ENCODE results near the gene THEM4. TPM values are rescaled to one million over a fixed set of nuclear protein-coding genes. Genes with fewer than 3 reads are reported as not detected.
A peak's percentile ranks its signal among the peaks of the same experiment; 100 is the strongest.

The THEM4 gene
- total and polyA plus RNA-seq, 7 donors = 4.9 to 21.9 (median 16.1) TPM

- no peaks in the 10 kb centered on the region for H3K27me3 ChIP-seq
- H3K9me3 ChIP-seq = no peaks in the 10 kb centered on the region
- H3K4me1 ChIP-seq = peaks cover 0 to 44% (median 29%) of the 10 kb centered on the region in 4 donors
- DNase-seq = no peak
- intact Hi-C loops (cut with DNase I) = no loop called here
- no peaks in the 10 kb centered on the region for H3K36me3 ChIP-seq
- TF ChIP-seq CTCF (IDR thresholded peaks at IDR 0.05) = no peak
- no peak overlapping the region for H3K4me3 ChIP-seq
- WGBS, 2 donors = 51 to 73% methylated on average over 1 of the region's 1 CpG
- peak overlapping the region in 3 of 4 donors; percentile 41 to 68 (median 64) for H3K27ac ChIP-seq
Observed at GRCh38 chr1:151940541-151940940, 31.2 kb upstream of the THEM4 start.

- Histone ChIP-seq H3K27me3 (no peaks in the 10 kb centered on the region), H3K4me1 (peaks cover 0 to 37% (median 25%) of the 10 kb centered on the region in 4 donors), H3K4me3 (no peak overlapping the region), H3K27ac (no peak overlapping the region), H3K36me3 (no peaks in the 10 kb centered on the region), H3K9me3 (no peaks in the 10 kb centered on the region)
- no peak for TF ChIP-seq CTCF (IDR thresholded peaks at IDR 0.05)
- TF ChIP-seq POLR2A (IDR thresholded peaks at IDR 0.05) = no peak
- no peak for TF ChIP-seq EP300 (IDR thresholded peaks at IDR 0.05)
- TF ChIP-seq POLR2AphosphoS5 (IDR thresholded peaks at IDR 0.05) = no peak
- intact Hi-C loops (cut with DNase I) = no loop called here
- 31 to 63% methylated on average over 1 of the region's 1 CpG for WGBS, 2 donors
- DNase-seq = no peak
Observed at GRCh38 chr1:151939779-151940178, 30.5 kb upstream of the THEM4 start.

GRCh38 chr1:151939141-151939540 lies 29.8 kb upstream of the THEM4 start:
- no peak overlapping the region for H3K4me3 ChIP-seq
- no peaks in the 10 kb centered on the region for H3K36me3 ChIP-seq
- intact Hi-C loops (cut with DNase I) = no loop called here
- no peak overlapping the region for H3K27ac ChIP-seq
- DNase-seq = no peak
- no peaks in the 10 kb centered on the region for H3K9me3 ChIP-seq
- H3K4me1 ChIP-seq = peaks cover 0 to 31% (median 18%) of the 10 kb centered on the region in 4 donors
- WGBS, 2 donors = 93 to 94% methylated on average over 3 of the region's 3 CpGs
- H3K27me3 ChIP-seq = no peaks in the 10 kb centered on the region
- TF ChIP-seq POLR2AphosphoS5 (IDR thresholded peaks at IDR 0.05) = no peak

- Histone ChIP-seq H3K27me3 (no peaks in the 10 kb centered on the region), H3K9me3 (no peaks in the 10 kb centered on the region), H3K4me1 (peaks cover 0 to 14% (median 10%) of the 10 kb centered on the region in 4 donors), H3K27ac (no peak overlapping the region), H3K4me3 (no peak overlapping the region), H3K36me3 (no peaks in the 10 kb centered on the region)
- no peak for DNase-seq
- 18 to 64% methylated on average over 7 of the region's 7 CpGs for WGBS, 2 donors
- TF ChIP-seq CTCF (IDR thresholded peaks at IDR 0.05) (no peak), POLR2A (IDR thresholded peaks at IDR 0.05) (no peak), POLR2AphosphoS5 (IDR thresholded peaks at IDR 0.05) (no peak), EP300 (IDR thresholded peaks at IDR 0.05) (no peak)
- intact Hi-C loops (cut with DNase I) = no loop called here
Observed at GRCh38 chr1:151936653-151937052, 27.3 kb upstream of the THEM4 start.

GRCh38 chr1:151935894-151936602 lies 26.7 kb upstream of the THEM4 start:
- no peak overlapping the region for H3K4me3 ChIP-seq
- no peaks in the 10 kb centered on the region for H3K27me3 ChIP-seq
- H3K36me3 ChIP-seq = no peaks in the 10 kb centered on the region
- H3K4me1 ChIP-seq = peaks cover 0 to 8% (median 4%) of the 10 kb centered on the region in 4 donors
- 14 to 53% methylated on average over 2 of the region's 2 CpGs for WGBS, 2 donors
- no peak overlapping the region for H3K27ac ChIP-seq
- no peak for DNase-seq
- no peaks in the 10 kb centered on the region for H3K9me3 ChIP-seq
- intact Hi-C loops (cut with DNase I) = no loop called here
- TF ChIP-seq POLR2AphosphoS5 (IDR thresholded peaks at IDR 0.05) = no peak
- TF ChIP-seq POLR2A (IDR thresholded peaks at IDR 0.05) = no peak
- no peak for TF ChIP-seq CTCF (IDR thresholded peaks at IDR 0.05)
- TF ChIP-seq EP300 (IDR thresholded peaks at IDR 0.05) = no peak
